Measurements from ENCODE around the gene NEK11.

The NEK11 gene

GRCh38 chr3:131067983-131068382 is 41.3 kb downstream of the NEK11 start:
- 0 out of 22 replicates have a peak, but pooled peaks cover 0 to 3% (median 0%) of the 10 kb centered on the region in 11 experiments for H3K9me3 ChIP-seq (replicated peaks in 1 of 11)
- no peak overlapping the region for H3K27ac ChIP-seq
- no peak for TF ChIP-seq Cebpa-rat (IDR thresholded peaks at IDR 0.05)
- no peaks in the 10 kb centered on the region for H3K27me3 ChIP-seq
- no peak overlapping the region for H3K4me2 ChIP-seq
- H4K20me1 ChIP-seq, result no peaks in the 10 kb centered on the region
- no peak overlapping the region for H3K9ac ChIP-seq
- H3K4me1 ChIP-seq, result peaks cover 0 to 20% (median 3%) of the 10 kb centered on the region in 10 experiments; a peak in 8 of 20 replicates
- no peak overlapping the region for H3K4me3 ChIP-seq
- H3K36me3 ChIP-seq, result no peaks in the 10 kb centered on the region

GRCh38 chr3:131072099-131072559 is 45.5 kb downstream of the NEK11 start:
- peak overlapping the region in 3 of 11 experiments; percentile 34 to 80 (median 72); a peak in 5 of 22 replicates for H3K4me2 ChIP-seq
- no peaks in the 10 kb centered on the region for H3K9me3 ChIP-seq (replicated peaks in 1 of 11)
- H4K20me1 ChIP-seq, result no peaks in the 10 kb centered on the region
- H3K36me3 ChIP-seq, result no peaks in the 10 kb centered on the region
- no peak overlapping the region; a peak in 1 of 22 replicates for H3K9ac ChIP-seq
- H3K27me3 ChIP-seq, result no peaks in the 10 kb centered on the region
- H3K27ac ChIP-seq, result peak overlapping the region in 4 of 11 experiments; percentile 15 to 68 (median 59); a peak in 7 of 22 replicates
- H3K4me3 ChIP-seq, result no peak overlapping the region
- H3K4me1 ChIP-seq, result peaks cover 13 to 36% (median 25%) of the 10 kb centered on the region in 10 experiments; a peak in 19 of 20 replicates
- TF ChIP-seq Cebpa-rat (IDR thresholded peaks at IDR 0.05), result no peak

- Histone ChIP-seq H3K27ac (peak overlapping the region in 3 of 11 experiments; percentile 51 to 68 (median 67); a peak in 4 of 22 replicates), H3K4me2 (peak overlapping the region in 4 of 11 experiments; percentile 8 to 80 (median 44); a peak in 6 of 22 replicates), H4K20me1 (no peaks in the 10 kb centered on the region), H3K27me3 (no peaks in the 10 kb centered on the region), H3K4me3 (no peak overlapping the region), H3K9me3 (replicated peaks in 1 of 11) (no peaks in the 10 kb centered on the region), H3K9ac (no peak overlapping the region; a peak in 1 of 22 replicates), H3K4me1 (peaks cover 13 to 42% (median 25%) of the 10 kb centered on the region in 10 experiments; a peak in 19 of 20 replicates), H3K36me3 (no peaks in the 10 kb centered on the region)
- no peak for TF ChIP-seq Cebpa-rat (IDR thresholded peaks at IDR 0.05)
Observed at GRCh38 chr3:131072845-131073244, 46.2 kb downstream of the NEK11 start.

- Histone ChIP-seq H3K4me2 (peak overlapping the region in 6 of 11 experiments; percentile 13 to 54 (median 30); a peak in 7 of 22 replicates), H3K9me3 (replicated peaks in 1 of 11) (no peaks in the 10 kb centered on the region), H4K20me1 (no peaks in the 10 kb centered on the region), H3K4me1 (peaks cover 13 to 42% (median 25%) of the 10 kb centered on the region in 10 experiments; a peak in 19 of 20 replicates), H3K27me3 (no peaks in the 10 kb centered on the region), H3K9ac (no peak overlapping the region), H3K36me3 (no peaks in the 10 kb centered on the region), H3K4me3 (no peak overlapping the region), H3K27ac (no peak overlapping the region)
- TF ChIP-seq Cebpa-rat (IDR thresholded peaks at IDR 0.05), result no peak
Observed at GRCh38 chr3:131075632-131076328, 49.1 kb downstream of the NEK11 start.

- no peaks in the 10 kb centered on the region for H3K9me3 ChIP-seq (replicated peaks in 1 of 11)
- H3K27ac ChIP-seq, result no peak overlapping the region
- no peak overlapping the region for H3K9ac ChIP-seq
- peaks cover 13 to 63% (median 27%) of the 10 kb centered on the region in 10 experiments for H3K4me1 ChIP-seq
- H3K27me3 ChIP-seq, result no peaks in the 10 kb centered on the region
- no peaks in the 10 kb centered on the region for H3K36me3 ChIP-seq
- no peak overlapping the region for H3K4me3 ChIP-seq
- TF ChIP-seq Cebpa-rat (IDR thresholded peaks at IDR 0.05), result no peak
- H4K20me1 ChIP-seq, result no peaks in the 10 kb centered on the region
- H3K4me2 ChIP-seq, result no peak overlapping the region
Observed at GRCh38 chr3:131077904-131078303, 51.2 kb downstream of the NEK11 start.

- no peaks in the 10 kb centered on the region for H4K20me1 ChIP-seq
- no peak overlapping the region for H3K9ac ChIP-seq
- H3K36me3 ChIP-seq, result no peaks in the 10 kb centered on the region
- H3K27me3 ChIP-seq, result no peaks in the 10 kb centered on the region
- H3K4me1 ChIP-seq, result peaks cover under 1 to 68% (median 35%) of the 10 kb centered on the region in 10 experiments; a peak in 19 of 20 replicates
- no peak overlapping the region for H3K4me3 ChIP-seq
- H3K4me2 ChIP-seq, result no peak overlapping the region
- TF ChIP-seq Cebpa-rat (IDR thresholded peaks at IDR 0.05), result no peak
- H3K27ac ChIP-seq, result no peak overlapping the region
- H3K9me3 ChIP-seq (replicated peaks in 1 of 11), result no peaks in the 10 kb centered on the region
Observed at GRCh38 chr3:131079086-131079485, 52.4 kb downstream of the NEK11 start.

GRCh38 chr3:131081224-131081623 is 54.5 kb downstream of the NEK11 start:
- H3K4me2 ChIP-seq, result peak overlapping the region in 3 of 11 experiments; percentile 30 to 74 (median 56); a peak in 4 of 22 replicates
- H3K4me3 ChIP-seq, result no peak overlapping the region
- H4K20me1 ChIP-seq, result no peaks in the 10 kb centered on the region
- no peak overlapping the region for H3K27ac ChIP-seq
- H3K4me1 ChIP-seq, result peaks cover 0 to 47% (median 23%) of the 10 kb centered on the region in 10 experiments; a peak in 18 of 20 replicates
- no peaks in the 10 kb centered on the region for H3K27me3 ChIP-seq
- no peaks in the 10 kb centered on the region for H3K36me3 ChIP-seq
- TF ChIP-seq Cebpa-rat (IDR thresholded peaks at IDR 0.05), result no peak
- no peak overlapping the region for H3K9ac ChIP-seq
- no peaks in the 10 kb centered on the region for H3K9me3 ChIP-seq (replicated peaks in 1 of 11)

- H3K4me3 ChIP-seq, result no peak overlapping the region
- H4K20me1 ChIP-seq, result no peaks in the 10 kb centered on the region
- H3K4me1 ChIP-seq, result peaks cover 0 to 37% (median 20%) of the 10 kb centered on the region in 10 experiments; a peak in 18 of 20 replicates
Observed at GRCh38 chr3:131082246-131082645, 55.6 kb downstream of the NEK11 start.

More at GRCh38 chr3:131082246-131082645, 55.6 kb downstream of the NEK11 start:
- no peak for TF ChIP-seq Cebpa-rat (IDR thresholded peaks at IDR 0.05)
- 0 out of 22 replicates have a peak overlapping the region, but pooled peaks of 1 of the 11 experiments have one; percentile 51 for H3K27ac ChIP-seq
- no peaks in the 10 kb centered on the region for H3K27me3 ChIP-seq
- H3K9me3 ChIP-seq (replicated peaks in 1 of 11), result no peaks in the 10 kb centered on the region
- peak overlapping the region in 7 of 11 experiments; percentile 16 to 74 (median 56); a peak in 7 of 22 replicates for H3K4me2 ChIP-seq
- no peak overlapping the region for H3K9ac ChIP-seq
- H3K36me3 ChIP-seq, result no peaks in the 10 kb centered on the region

All from BLaER1 treated with 17β-estradiol and CSF1 and Interleukin-3, amounts not matched to agents 10 nM and 100 nM (cell line).